K562 (cell line): ENCODE results near the gene MUC5AC. TPM values are rescaled to one million over a fixed set of nuclear protein-coding genes. Genes with fewer than 3 reads are reported as not detected.

Experiments
- ADNP ChIP-seq: fragments of 200-800 bp; sonication (Bioruptor generic); IDR thresholded peaks from 2 replicates; pipeline ENCODE4 v1.6.1; 2016; ENCODE audit warnings: missing genetic modification characterization, missing compliant biosample characterization
- ATF3 ChIP-seq, 2 experiments: fragments of 450-650 bp in 1 of 2; sonication (generic) in 1 of 2; formaldehyde crosslinking in 1 of 2; IDR thresholded peaks in 1 of 2; conservative IDR thresholded peaks in 1 of 2; 2 replicates each; pipeline versions ENCODE4 v1.6.1 to v1.8.1; 2016 to 2023; ENCODE audit warnings: mild to moderate bottlenecking in 2 of 2, moderate library complexity in 2 of 2, inconsistent platforms in 1 of 2, missing genetic modification reagents in 1 of 2
- RBFOX2 ChIP-seq: fragments of 200-400 bp; formaldehyde crosslinking; IDR thresholded peaks from 2 replicates; pipeline ENCODE4 v1.6.1; 2017; ENCODE audit warnings: low read depth, mild to moderate bottlenecking, low read length, moderate library complexity
- RBM39 ChIP-seq: fragments of 200-400 bp; formaldehyde crosslinking; optimal IDR thresholded peaks from 2 replicates; pipeline ENCODE3; 2018; ENCODE audit warnings: low read depth, low read length
- ZNF311 ChIP-seq: fragments of 250-450 bp; sonication (Bioruptor Pico); IDR thresholded peaks from 2 replicates; pipeline ENCODE4 v1.4.0; 2020; ENCODE audit warnings: mild to moderate bottlenecking, moderate library complexity
- ZNF785 ChIP-seq: fragments of 250-450 bp; sonication (Bioruptor Pico); IDR thresholded peaks from 2 replicates; pipeline ENCODE4 v1.4.0; 2020; ENCODE audit warnings: mild to moderate bottlenecking
- polyA plus RNA-seq, 8 experiments: library from polyadenylated mRNA; depleted of rRNA in 4 of 8; stranded (reverse) in 5 of 8; unstranded in 3 of 8; fragments of >200 nt; fragmentation: Nextera tagmentation in 2 of 8; fragmentation: Illumina TruSeq in 1 of 8; extraction: Ambion mirVana in 2 of 8; extraction: Trizol in 1 of 8; gene quantifications; 2 replicates each; pipeline versions ENCODE4 v1.2.1 to v1.2.3, GENCODE V29; 2011 to 2014; ENCODE audit warnings: inconsistent platforms in 1 of 8, missing spikeins in 1 of 8
- total RNA-seq, 7 experiments: library from RNA; depleted of rRNA in 6 of 7; stranded (reverse); fragments of >200 nt in 6 of 7; fragmentation: Illumina TruSeq in 2 of 7; extraction: Trizol in 2 of 7; gene quantifications; 2 replicates each; pipeline versions ENCODE4 v1.2.1 to v1.2.3, GENCODE V29; 2011 to 2021; ENCODE audit warnings: low replicate concordance in 1 of 7
- TF ChIP-seq, protein P1 (sequence below): IDR thresholded peaks from 3 replicates; pipeline ENCODE4 v1.6.1; 2011; ENCODE audit warnings: borderline replicate concordance, mild to moderate bottlenecking, moderate library complexity; ENCODE audit not compliant: insufficient read length; ENCODE audit errors: extremely low read depth
- TF ChIP-seq, protein P2 (sequence below): fragments of 250-450 bp; sonication (Bioruptor Pico); IDR thresholded peaks from 2 replicates; pipeline ENCODE4 v1.4.0; 2020; ENCODE audit warnings: mild to moderate bottlenecking, moderate library complexity

MUC5AC gene
- total and polyA plus RNA-seq, 9 of the 15 experiments (the other 6 are each of a cell fraction or from before 2014, with no cell fraction given), result not detected

DNA sequence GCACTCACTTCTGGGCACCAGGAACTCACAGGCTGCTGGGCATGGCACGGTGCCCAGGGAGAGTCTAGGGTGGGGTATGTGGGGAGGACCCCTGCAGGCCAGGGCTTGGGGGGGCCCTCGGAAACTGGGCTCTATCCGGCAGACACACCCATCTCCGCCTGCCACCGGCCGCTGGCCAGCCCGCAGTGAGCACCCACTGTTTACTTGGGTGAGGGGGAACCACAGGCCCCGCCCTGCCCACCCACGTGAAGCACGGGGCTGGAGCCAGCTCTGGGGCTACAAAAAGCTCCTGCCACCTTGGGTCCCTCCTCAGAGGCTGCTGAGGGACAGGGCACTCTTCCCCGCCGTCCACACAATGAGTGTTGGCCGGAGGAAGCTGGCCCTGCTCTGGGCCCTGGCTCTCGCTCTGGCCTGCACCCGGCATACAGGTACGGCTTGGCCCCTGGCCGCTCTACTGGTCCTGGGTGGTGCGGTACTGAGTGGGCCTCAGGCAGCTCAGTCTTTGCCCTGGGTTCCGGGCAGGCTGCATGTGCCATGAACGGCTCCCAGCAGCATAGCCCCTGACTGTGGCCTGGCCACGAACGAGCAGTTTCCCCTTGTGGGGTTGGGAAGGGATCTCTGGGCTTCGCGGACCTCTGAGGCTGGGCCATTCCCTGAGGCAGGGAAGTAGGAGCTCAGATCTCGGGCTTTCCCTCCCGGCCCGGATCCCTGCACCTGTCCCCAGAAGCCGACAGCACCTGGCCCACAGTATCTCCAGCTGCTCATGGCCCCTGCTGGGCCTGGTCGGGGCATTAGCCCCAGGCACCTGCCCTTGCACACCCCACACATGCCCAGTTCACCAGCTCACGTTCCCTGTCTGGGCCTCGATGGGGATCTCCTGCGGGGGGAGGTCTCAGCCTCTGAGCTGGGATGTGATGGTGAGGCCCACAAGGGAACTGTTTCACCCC lies at the start of gene MUC5AC (continued):
- TF ChIP-seq, protein P1, sequence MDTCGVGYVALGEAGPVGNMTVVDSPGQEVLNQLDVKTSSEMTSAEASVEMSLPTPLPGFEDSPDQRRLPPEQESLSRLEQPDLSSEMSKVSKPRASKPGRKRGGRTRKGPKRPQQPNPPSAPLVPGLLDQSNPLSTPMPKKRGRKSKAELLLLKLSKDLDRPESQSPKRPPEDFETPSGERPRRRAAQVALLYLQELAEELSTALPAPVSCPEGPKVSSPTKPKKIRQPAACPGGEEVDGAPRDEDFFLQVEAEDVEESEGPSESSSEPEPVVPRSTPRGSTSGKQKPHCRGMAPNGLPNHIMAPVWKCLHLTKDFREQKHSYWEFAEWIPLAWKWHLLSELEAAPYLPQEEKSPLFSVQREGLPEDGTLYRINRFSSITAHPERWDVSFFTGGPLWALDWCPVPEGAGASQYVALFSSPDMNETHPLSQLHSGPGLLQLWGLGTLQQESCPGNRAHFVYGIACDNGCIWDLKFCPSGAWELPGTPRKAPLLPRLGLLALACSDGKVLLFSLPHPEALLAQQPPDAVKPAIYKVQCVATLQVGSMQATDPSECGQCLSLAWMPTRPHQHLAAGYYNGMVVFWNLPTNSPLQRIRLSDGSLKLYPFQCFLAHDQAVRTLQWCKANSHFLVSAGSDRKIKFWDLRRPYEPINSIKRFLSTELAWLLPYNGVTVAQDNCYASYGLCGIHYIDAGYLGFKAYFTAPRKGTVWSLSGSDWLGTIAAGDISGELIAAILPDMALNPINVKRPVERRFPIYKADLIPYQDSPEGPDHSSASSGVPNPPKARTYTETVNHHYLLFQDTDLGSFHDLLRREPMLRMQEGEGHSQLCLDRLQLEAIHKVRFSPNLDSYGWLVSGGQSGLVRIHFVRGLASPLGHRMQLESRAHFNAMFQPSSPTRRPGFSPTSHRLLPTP, result no peak
- TF ChIP-seq ATF3 (IDR thresholded peaks at IDR 0.05), result no peak
- TF ChIP-seq ATF3 (CRISPR knock-in tag; conservative IDR thresholded peaks at IDR 0.05), result no peak
- no peak for TF ChIP-seq RBFOX2
- TF ChIP-seq, protein P2, sequence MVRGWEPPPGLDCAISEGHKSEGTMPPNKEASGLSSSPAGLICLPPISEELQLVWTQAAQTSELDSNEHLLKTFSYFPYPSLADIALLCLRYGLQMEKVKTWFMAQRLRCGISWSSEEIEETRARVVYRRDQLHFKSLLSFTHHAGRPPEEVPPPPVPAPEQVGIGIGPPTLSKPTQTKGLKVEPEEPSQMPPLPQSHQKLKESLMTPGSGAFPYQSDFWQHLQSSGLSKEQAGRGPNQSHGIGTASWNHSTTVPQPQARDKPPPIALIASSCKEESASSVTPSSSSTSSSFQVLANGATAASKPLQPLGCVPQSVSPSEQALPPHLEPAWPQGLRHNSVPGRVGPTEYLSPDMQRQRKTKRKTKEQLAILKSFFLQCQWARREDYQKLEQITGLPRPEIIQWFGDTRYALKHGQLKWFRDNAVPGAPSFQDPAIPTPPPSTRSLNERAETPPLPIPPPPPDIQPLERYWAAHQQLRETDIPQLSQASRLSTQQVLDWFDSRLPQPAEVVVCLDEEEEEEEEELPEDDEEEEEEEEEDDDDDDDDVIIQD, result no peak
- TF ChIP-seq ZNF785 (CRISPR knock-in tag), result no peak
- TF ChIP-seq ZNF311, result no peak
- TF ChIP-seq ADNP (tag), result no peak
- TF ChIP-seq RBM39, result no peak
- TF ChIP-seq, all 486 proteins: peak for 0
